Natural killer cell (primary cell): ENCODE results near the gene PRRX1. TPM values are rescaled to one million over a fixed set of nuclear protein-coding genes. Genes with fewer than 3 reads are reported as not detected.

Source experiments
- ATAC-seq, 3 donors: fragments of 150-1000 bp in 2 of 3; fragments of 200-7000 bp in 1 of 3; cut with Tn5 transposase; 1 replicate in 1 of 3; 2 replicates in 2 of 3; pipeline ENCODE4 v1.10.0; 2021; ENCODE audit warnings: mild to moderate bottlenecking in 2 of 3, moderate library complexity in 2 of 3
- DNase-seq, 2 donors: peaks; one replicate each; pipeline versions ENCODE4 v3.0.0 to v3.0.0-alpha.2; 2013 to 2021; ENCODE audit warnings: mixed read lengths in 1 of 2
- H3K27ac ChIP-seq: one replicate; pipeline ENCODE4 v1.5.1; 2013; ENCODE audit warnings: mild to moderate bottlenecking, low read length
- H3K27me3 ChIP-seq: one replicate; pipeline ENCODE4 v1.6.1; 2013; ENCODE audit warnings: low read length; ENCODE audit not compliant: control insufficient read depth, insufficient read depth
- H3K36me3 ChIP-seq: one replicate; pipeline ENCODE4 v1.6.1; 2013; ENCODE audit warnings: low read length; ENCODE audit not compliant: control insufficient read depth, insufficient read depth
- H3K4me1 ChIP-seq: one replicate; pipeline ENCODE4 v1.6.1; 2013; ENCODE audit warnings: low read length; ENCODE audit not compliant: control insufficient read depth, insufficient read depth
- H3K4me3 ChIP-seq: one replicate; pipeline ENCODE4 v1.5.1; 2013; ENCODE audit warnings: low read length
- H3K9me3 ChIP-seq: one replicate; pipeline ENCODE4 v1.6.1; 2013; ENCODE audit warnings: low read length; ENCODE audit not compliant: control insufficient read depth, insufficient read depth
- H3K27ac Mint-ChIP-seq, 2 donors: one replicate each; pipeline ENCODE4 v1.8.0; 2022; ENCODE audit warnings: mild to moderate bottlenecking in 2 of 2, mixed read lengths in 2 of 2, moderate library complexity in 1 of 2
- H3K27me3 Mint-ChIP-seq, 2 donors: one replicate each; pipeline ENCODE4 v1.8.0; 2022; ENCODE audit warnings: low read depth in 2 of 2, mixed read lengths in 2 of 2
- H3K36me3 Mint-ChIP-seq: one replicate; pipeline ENCODE4 v1.8.0; 2022; ENCODE audit warnings: mixed read lengths
- H3K4me1 Mint-ChIP-seq, 2 donors: one replicate each; pipeline ENCODE4 v1.8.0; 2022; ENCODE audit warnings: mixed read lengths in 2 of 2
- H3K4me3 Mint-ChIP-seq: one replicate; pipeline ENCODE4 v1.8.0; 2022; ENCODE audit warnings: mild to moderate bottlenecking, moderate library complexity, mixed read lengths
- H3K9me3 Mint-ChIP-seq, 2 donors: one replicate each; pipeline ENCODE4 v1.8.0; 2022; ENCODE audit warnings: mixed read lengths in 2 of 2
- CTCF ChIP-seq: fragments of 200-600 bp; IDR thresholded peaks from one replicate; pipeline ENCODE4 v1.8.0; 2022; ENCODE audit warnings: antibody characterized with exemption
- WGBS: methylation state at CpG from one replicate; pipeline ENCODE4 v1.1.7; 2013; ENCODE audit warnings: missing lambda C conversion rate; ENCODE audit not compliant: insufficient coverage; 5-methylcytosine and 5-hydroxymethylcytosine counted together
- intact Hi-C: fragments of 100-400 bp; cut with micrococcal nuclease; formaldehyde crosslinking; loops from one replicate; pipeline ENCODE4 v1.14.2; 2022
- total RNA-seq, 4 donors: library from RNA; stranded (reverse); fragments of 120-200 nt in 1 of 4; gene quantifications; one replicate each; pipeline versions ENCODE4 v1.2.3 to v1.2.4, GENCODE V29; 2013 to 2022

PRRX1 gene
- total RNA-seq, 3 donors from 2014 or later (not counting 1 experiment from before 2014, with no cell fraction given), result not detected

DNA sequence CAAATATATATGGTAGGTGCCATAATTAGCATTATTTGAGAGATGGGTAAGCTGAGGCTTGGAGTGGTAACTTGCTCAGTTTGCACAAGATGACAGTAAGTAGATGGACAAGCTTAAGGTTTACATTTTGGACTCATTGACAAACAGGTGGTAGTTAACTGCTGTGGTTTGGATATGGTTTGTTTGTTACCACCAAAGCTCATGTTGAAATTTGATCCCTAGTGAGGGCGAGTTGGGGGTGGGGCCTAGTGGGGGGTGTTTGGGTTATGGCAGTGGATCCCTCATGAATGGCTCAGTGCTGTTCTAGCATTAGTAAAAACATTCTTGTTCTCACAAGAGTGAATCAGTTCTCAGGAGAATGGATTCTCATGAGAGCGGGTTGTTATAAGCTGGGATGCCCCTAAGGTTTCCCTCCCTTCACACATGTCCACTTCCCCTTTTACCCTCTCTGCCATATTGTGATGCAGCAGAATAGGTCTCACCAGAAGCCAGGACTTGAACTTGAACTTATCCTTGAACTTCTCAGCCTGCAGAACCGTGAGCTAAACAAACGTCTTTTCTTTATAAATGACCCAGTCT, 6.6 kb upstream of the PRRX1 start:
- Mint-ChIP-seq H3K27ac (no peak overlapping the region), H3K4me1 (peaks cover 0 to 4% of the 10 kb centered on the region in 2 donors), H3K27me3 (peaks cover 41 to 56% of the 10 kb centered on the region in 2 donors), H3K9me3 (no peaks in the 10 kb centered on the region), H3K4me3 (no peak overlapping the region), H3K36me3 (no peaks in the 10 kb centered on the region)
- ATAC-seq (no peak), DNase-seq (no peak)
- peaks cover 38% of the 10 kb centered on the region for H3K27me3 ChIP-seq
- no peak overlapping the region for H3K27ac ChIP-seq
- H3K4me1 ChIP-seq, result no peaks in the 10 kb centered on the region
- 72% methylated on average over 4 of the region's 4 CpGs for WGBS
- no peaks in the 10 kb centered on the region for H3K9me3 ChIP-seq
- intact Hi-C loops, result no loop called here
- TF ChIP-seq CTCF, result no peak
- H3K36me3 ChIP-seq, result no peaks in the 10 kb centered on the region
- no peak overlapping the region for H3K4me3 ChIP-seq

GRCh38 chr1:170659399-170660035, 4.4 kb upstream of the PRRX1 start:
- Mint-ChIP-seq H3K9me3 (no peaks in the 10 kb centered on the region), H3K4me3 (no peak overlapping the region), H3K27ac (no peak overlapping the region), H3K27me3 (peaks cover 45 to 55% of the 10 kb centered on the region in 2 donors), H3K36me3 (no peaks in the 10 kb centered on the region), H3K4me1 (peaks cover 0 to 4% of the 10 kb centered on the region in 2 donors)
- no peak for DNase-seq
- Histone ChIP-seq H3K4me1 (peaks cover 6% of the 10 kb centered on the region), H3K36me3 (no peaks in the 10 kb centered on the region), H3K4me3 (no peak overlapping the region), H3K27me3 (peaks cover 39% of the 10 kb centered on the region), H3K9me3 (no peaks in the 10 kb centered on the region), H3K27ac (no peak overlapping the region)
- no peak for TF ChIP-seq CTCF
- intact Hi-C loops, result no loop called here
- WGBS, result 50% methylated on average over 12 of the region's 13 CpGs
- no peak for ATAC-seq

- H3K27ac Mint-ChIP-seq, result no peak overlapping the region
- peaks cover 46 to 58% of the 10 kb centered on the region in 2 donors for H3K27me3 Mint-ChIP-seq
- H3K9me3 ChIP-seq, result no peaks in the 10 kb centered on the region
- H3K4me3 Mint-ChIP-seq, result no peak overlapping the region
- H3K36me3 ChIP-seq, result no peaks in the 10 kb centered on the region
- 10% methylated on average over 24 of the region's 25 CpGs for WGBS
- no peak overlapping the region for H3K4me3 ChIP-seq
- no peaks in the 10 kb centered on the region for H3K9me3 Mint-ChIP-seq
- H3K36me3 Mint-ChIP-seq, result no peaks in the 10 kb centered on the region
- H3K27ac ChIP-seq, result no peak overlapping the region
- H3K27me3 ChIP-seq, result peaks cover 43% of the 10 kb centered on the region
- no peak for DNase-seq
- ATAC-seq, result no peak
- intact Hi-C loops, result no loop called here
- peaks cover 0 to 4% of the 10 kb centered on the region in 2 donors for H3K4me1 Mint-ChIP-seq
- H3K4me1 ChIP-seq, result peaks cover 9% of the 10 kb centered on the region
- TF ChIP-seq CTCF, result no peak
Measured at GRCh38 chr1:170660281-170660713, 3.6 kb upstream of the PRRX1 start.
